Measurements from ENCODE around the gene ANKRD34B.

ANKRD34B gene

DNA sequence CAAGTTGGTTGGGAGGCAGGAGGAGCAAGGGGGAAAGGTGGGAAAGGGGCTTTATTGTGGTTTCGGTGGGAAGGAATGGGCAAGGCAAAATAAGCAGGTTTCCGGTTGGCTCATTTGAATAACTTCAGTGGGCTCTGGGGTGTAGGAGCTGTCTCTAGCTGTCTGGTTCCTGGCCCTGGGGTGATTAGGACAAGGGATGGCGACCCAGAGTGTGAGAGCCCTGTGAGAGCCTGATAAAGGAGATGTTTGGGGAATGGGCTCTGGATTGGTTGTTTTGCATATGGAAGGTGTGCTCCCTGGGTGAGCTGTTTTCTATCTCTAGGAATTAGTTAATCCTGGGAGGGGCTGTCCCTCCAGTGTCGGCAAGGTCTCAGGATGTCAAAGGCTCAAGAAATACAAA, 15.4 kb downstream of the ANKRD34B start:
- Histone ChIP-seq H3K18ac (ENCODE audit: low read length) (no peak overlapping the region), H3K4me2 (ENCODE audit: insufficient read depth, low read length, poor library complexity, severe bottlenecking) (no peak overlapping the region), H2BK120ac (ENCODE audit: low read depth, low read length) (peak overlapping the region; percentile 41), H2BK12ac (ENCODE audit: low read length) (no peak overlapping the region), H3K4me1 (ENCODE audit: control insufficient read depth in 2 of 2, insufficient read depth in 1 of 2, low read depth in 1 of 2, low read length in 2 of 2) (no peaks in the 10 kb centered on the region), H3K27ac (replicated peaks; ENCODE audit: low read length) (no peak overlapping the region), H2AK5ac (ENCODE audit: low read depth, low read length) (no peak overlapping the region), H4K91ac (ENCODE audit: low read depth, low read length, poor library complexity) (no peak overlapping the region), H3K9ac (ENCODE audit: low read depth, low read length, poor library complexity) (no peak overlapping the region), H3K14ac (ENCODE audit: low read length) (no peak overlapping the region), H4K8ac (ENCODE audit: low read depth, low read length) (no peak overlapping the region), H3K36me3 (replicated peaks in 1 of 2; ENCODE audit: control insufficient read depth in 2 of 2, insufficient read depth in 2 of 2, low read length in 2 of 2) (no peaks in the 10 kb centered on the region), H2BK5ac (ENCODE audit: low read length) (no peak overlapping the region), H3K4me3 (ENCODE audit: low read length in 2 of 2) (no peak overlapping the region), H2BK15ac (ENCODE audit: low read length) (no peak overlapping the region), H3K4ac (ENCODE audit: low read length) (no peak overlapping the region), H3K9me3 (replicated peaks in 1 of 2; ENCODE audit: control insufficient read depth in 2 of 2, insufficient read depth in 1 of 2, low read depth in 1 of 2, low read length in 2 of 2) (no peaks in the 10 kb centered on the region), H2AFZ (ENCODE audit: low read length) (no peak overlapping the region), H3K27me3 (ENCODE audit: control insufficient read depth in 3 of 3, insufficient read depth in 3 of 3, low read depth in 1 of 3, low read length in 3 of 3) (peaks cover 0 to 28% (median 0%) of the 10 kb centered on the region in 3 experiments), H3K23ac (ENCODE audit: low read depth, low read length, poor library complexity) (no peak overlapping the region), H3K79me1 (ENCODE audit: low read depth, low read length) (no peaks in the 10 kb centered on the region)
- WGBS, 2 donors (ENCODE audit: extremely low coverage in 2 of 2, insufficient read length in 2 of 2, insufficient replicate concordance in 1 of 2): no CpG with 5 or more reads among the region's 4 CpGs
- no peak for DNase-seq (ENCODE audit: low spot score)

DNA sequence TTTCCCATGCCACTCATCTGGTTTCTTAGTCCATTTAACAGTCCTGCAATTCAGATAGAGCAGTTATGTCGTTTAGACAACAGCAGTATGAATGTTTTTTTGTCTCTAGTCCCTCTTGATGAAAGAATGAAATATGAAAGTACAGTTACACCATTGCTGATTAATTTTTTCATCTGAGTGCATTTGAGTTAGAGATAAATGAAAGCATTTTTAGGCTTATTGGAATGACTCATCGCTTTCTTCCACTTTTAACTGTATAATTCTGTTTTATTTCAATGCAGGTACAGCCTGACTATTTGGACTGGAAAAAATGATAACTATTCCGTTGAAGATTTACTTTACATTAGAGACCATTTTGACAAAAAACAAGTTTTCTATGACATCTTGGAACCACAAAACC, 28.7 kb downstream of the ANKRD34B start:
- Histone ChIP-seq H2BK12ac (ENCODE audit: low read length) (no peak overlapping the region), H2BK5ac (ENCODE audit: low read length) (no peak overlapping the region), H3K4me1 (ENCODE audit: control insufficient read depth in 2 of 2, insufficient read depth in 1 of 2, low read depth in 1 of 2, low read length in 2 of 2) (no peaks in the 10 kb centered on the region), H3K4me2 (ENCODE audit: insufficient read depth, low read length, poor library complexity, severe bottlenecking) (no peak overlapping the region), H4K8ac (ENCODE audit: low read depth, low read length) (no peak overlapping the region), H3K4me3 (ENCODE audit: low read length in 2 of 2) (no peak overlapping the region), H3K36me3 (replicated peaks in 1 of 2; ENCODE audit: control insufficient read depth in 2 of 2, insufficient read depth in 2 of 2, low read length in 2 of 2) (no peaks in the 10 kb centered on the region), H3K4ac (ENCODE audit: low read length) (no peak overlapping the region), H2BK120ac (ENCODE audit: low read depth, low read length) (no peak overlapping the region), H3K27ac (replicated peaks; ENCODE audit: low read length) (no peak overlapping the region), H3K18ac (ENCODE audit: low read length) (no peak overlapping the region), H3K14ac (ENCODE audit: low read length) (no peak overlapping the region), H3K23ac (ENCODE audit: low read depth, low read length, poor library complexity) (no peak overlapping the region), H3K27me3 (ENCODE audit: control insufficient read depth in 3 of 3, insufficient read depth in 3 of 3, low read depth in 1 of 3, low read length in 3 of 3) (no peaks in the 10 kb centered on the region), H2BK15ac (ENCODE audit: low read length) (no peak overlapping the region), H3K9ac (ENCODE audit: low read depth, low read length, poor library complexity) (no peak overlapping the region), H3K79me1 (ENCODE audit: low read depth, low read length) (no peaks in the 10 kb centered on the region), H4K91ac (ENCODE audit: low read depth, low read length, poor library complexity) (no peak overlapping the region), H3K9me3 (replicated peaks in 1 of 2; ENCODE audit: control insufficient read depth in 2 of 2, insufficient read depth in 1 of 2, low read depth in 1 of 2, low read length in 2 of 2) (peaks cover 0 to 1% of the 10 kb centered on the region in 2 donors), H2AK5ac (ENCODE audit: low read depth, low read length) (no peak overlapping the region), H2AFZ (ENCODE audit: low read length) (no peak overlapping the region)
- no peak for DNase-seq (ENCODE audit: low spot score)
- WGBS, 2 donors (ENCODE audit: extremely low coverage in 2 of 2, insufficient read length in 2 of 2, insufficient replicate concordance in 1 of 2): no CpG with 5 or more reads among the region's 3 CpGs

DNA sequence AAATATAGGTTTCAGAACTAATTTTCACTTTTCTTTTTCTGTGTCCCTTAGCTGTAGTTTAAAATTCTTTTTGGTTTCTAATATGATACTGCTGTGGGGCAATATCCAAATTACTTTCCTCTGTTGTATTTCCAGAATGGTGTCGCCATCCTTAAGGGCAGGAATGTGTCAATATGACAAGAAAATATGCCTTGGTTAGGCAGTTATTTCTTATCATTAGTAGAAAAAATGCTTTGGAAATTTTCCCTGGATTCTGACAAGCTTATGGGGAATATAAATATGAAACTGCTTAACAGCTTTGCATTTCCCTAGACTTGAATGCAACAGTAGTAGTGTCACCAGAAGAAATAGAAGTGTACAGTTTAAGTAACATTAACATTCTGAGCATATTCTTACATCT, 29.4 kb downstream of the ANKRD34B start:
- H2BK120ac ChIP-seq (ENCODE audit: low read depth, low read length): no peak overlapping the region
- H3K4me3 ChIP-seq (ENCODE audit: low read length in 2 of 2): no peak overlapping the region
- no peak overlapping the region for H2BK12ac ChIP-seq (ENCODE audit: low read length)
- no CpG with 5 or more reads among the region's 1 CpG for WGBS, 2 donors (ENCODE audit: extremely low coverage in 2 of 2, insufficient read length in 2 of 2, insufficient replicate concordance in 1 of 2)
- no peak overlapping the region for H4K91ac ChIP-seq (ENCODE audit: low read depth, low read length, poor library complexity)
- H4K8ac ChIP-seq (ENCODE audit: low read depth, low read length): no peak overlapping the region
- H3K14ac ChIP-seq (ENCODE audit: low read length): no peak overlapping the region
- no peak overlapping the region for H2AK5ac ChIP-seq (ENCODE audit: low read depth, low read length)
- H3K27me3 ChIP-seq (ENCODE audit: control insufficient read depth in 3 of 3, insufficient read depth in 3 of 3, low read depth in 1 of 3, low read length in 3 of 3): no peaks in the 10 kb centered on the region
- H3K4me2 ChIP-seq (ENCODE audit: insufficient read depth, low read length, poor library complexity, severe bottlenecking): no peak overlapping the region
- no peaks in the 10 kb centered on the region for H3K36me3 ChIP-seq (replicated peaks in 1 of 2; ENCODE audit: control insufficient read depth in 2 of 2, insufficient read depth in 2 of 2, low read length in 2 of 2)
- H3K9me3 ChIP-seq (replicated peaks in 1 of 2; ENCODE audit: control insufficient read depth in 2 of 2, insufficient read depth in 1 of 2, low read depth in 1 of 2, low read length in 2 of 2): peaks cover 0 to 1% of the 10 kb centered on the region in 2 donors
- H2BK15ac ChIP-seq (ENCODE audit: low read length): no peak overlapping the region
- no peak overlapping the region for H3K9ac ChIP-seq (ENCODE audit: low read depth, low read length, poor library complexity)
- no peak overlapping the region for H2BK5ac ChIP-seq (ENCODE audit: low read length)
- H3K4me1 ChIP-seq (ENCODE audit: control insufficient read depth in 2 of 2, insufficient read depth in 1 of 2, low read depth in 1 of 2, low read length in 2 of 2): no peaks in the 10 kb centered on the region
- no peak overlapping the region for H2AFZ ChIP-seq (ENCODE audit: low read length)
- no peak for DNase-seq (ENCODE audit: low spot score)
- H3K4ac ChIP-seq (ENCODE audit: low read length): no peak overlapping the region
- no peak overlapping the region for H3K23ac ChIP-seq (ENCODE audit: low read depth, low read length, poor library complexity)
- no peaks in the 10 kb centered on the region for H3K79me1 ChIP-seq (ENCODE audit: low read depth, low read length)
- no peak overlapping the region for H3K18ac ChIP-seq (ENCODE audit: low read length)
- H3K27ac ChIP-seq (replicated peaks; ENCODE audit: low read length): no peak overlapping the region

DNA sequence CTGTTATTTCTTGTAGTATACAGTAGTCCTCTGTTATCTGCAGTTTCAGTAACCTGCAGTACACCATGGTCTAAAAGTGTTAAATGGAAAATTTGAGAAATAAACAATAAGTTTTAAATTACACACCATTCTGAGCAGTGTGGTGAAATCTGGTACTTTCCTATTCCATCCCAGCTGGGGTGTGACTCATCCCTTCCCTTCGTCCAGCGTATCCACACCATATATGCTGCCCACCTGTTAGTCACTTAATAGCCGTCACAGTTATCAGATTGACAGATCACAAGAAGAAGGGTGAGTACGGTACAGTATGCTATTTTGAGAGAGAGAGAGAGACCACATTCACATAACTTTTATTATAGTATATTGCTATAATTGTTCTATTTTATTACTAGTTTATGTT, 53.3 kb downstream of the ANKRD34B start:
- Histone ChIP-seq H2BK120ac (ENCODE audit: low read depth, low read length) (no peak overlapping the region), H3K4me1 (ENCODE audit: control insufficient read depth in 2 of 2, insufficient read depth in 1 of 2, low read depth in 1 of 2, low read length in 2 of 2) (no peaks in the 10 kb centered on the region), H3K27ac (replicated peaks; ENCODE audit: low read length) (no peak overlapping the region), H3K4ac (ENCODE audit: low read length) (no peak overlapping the region), H3K4me2 (ENCODE audit: insufficient read depth, low read length, poor library complexity, severe bottlenecking) (no peak overlapping the region), H2AFZ (ENCODE audit: low read length) (no peak overlapping the region), H3K23ac (ENCODE audit: low read depth, low read length, poor library complexity) (no peak overlapping the region), H3K14ac (ENCODE audit: low read length) (no peak overlapping the region), H2BK15ac (ENCODE audit: low read length) (no peak overlapping the region), H3K9ac (ENCODE audit: low read depth, low read length, poor library complexity) (no peak overlapping the region), H3K18ac (ENCODE audit: low read length) (no peak overlapping the region), H3K79me1 (ENCODE audit: low read depth, low read length) (no peaks in the 10 kb centered on the region), H3K9me3 (replicated peaks in 1 of 2; ENCODE audit: control insufficient read depth in 2 of 2, insufficient read depth in 1 of 2, low read depth in 1 of 2, low read length in 2 of 2) (no peaks in the 10 kb centered on the region), H2BK5ac (ENCODE audit: low read length) (no peak overlapping the region), H3K36me3 (replicated peaks in 1 of 2; ENCODE audit: control insufficient read depth in 2 of 2, insufficient read depth in 2 of 2, low read length in 2 of 2) (peaks cover 0 to 1% of the 10 kb centered on the region in 2 donors), H3K27me3 (ENCODE audit: control insufficient read depth in 3 of 3, insufficient read depth in 3 of 3, low read depth in 1 of 3, low read length in 3 of 3) (no peaks in the 10 kb centered on the region), H4K91ac (ENCODE audit: low read depth, low read length, poor library complexity) (no peak overlapping the region), H2AK5ac (ENCODE audit: low read depth, low read length) (no peak overlapping the region), H4K8ac (ENCODE audit: low read depth, low read length) (no peak overlapping the region), H3K4me3 (ENCODE audit: low read length in 2 of 2) (no peak overlapping the region), H2BK12ac (ENCODE audit: low read length) (no peak overlapping the region)
- DNase-seq (ENCODE audit: low spot score): no peak
- WGBS, 2 donors (ENCODE audit: extremely low coverage in 2 of 2, insufficient read length in 2 of 2, insufficient replicate concordance in 1 of 2): no CpG with 5 or more reads among the region's 4 CpGs

Data from neuronal stem cell (in vitro differentiated cells).